Sigmoid colon (tissue), 7 donors: ENCODE measurements around the gene MYO15B. TPM values are rescaled to one million over a fixed set of nuclear protein-coding genes. Genes with fewer than 3 reads are reported as not detected.
A peak's percentile ranks its signal among the peaks of the same experiment; 100 is the strongest.

Experiments used
- DNase-seq: peaks from one replicate; pipeline ENCODE4 v3.0.0-alpha.2; 2019
- H3K27ac ChIP-seq, 4 donors: fragments of 200-600 bp; sonication (generic); one replicate each; pipeline ENCODE4 v1.5.1; 2016 to 2019; ENCODE audit warnings: mild to moderate bottlenecking in 1 of 4
- H3K27me3 ChIP-seq, 3 donors: fragments of 200-600 bp; sonication (generic); one replicate each; pipeline ENCODE4 v1.5.1; 2019; ENCODE audit warnings: mild to moderate bottlenecking in 1 of 3
- H3K36me3 ChIP-seq, 4 donors: fragments of 200-600 bp; sonication (generic); one replicate each; pipeline ENCODE4 v1.5.1; 2016 to 2019
- H3K4me1 ChIP-seq, 4 donors: fragments of 200-600 bp; sonication (generic); one replicate each; pipeline ENCODE4 v1.5.1; 2017 to 2019
- H3K4me3 ChIP-seq, 4 donors: fragments of 200-600 bp; sonication (generic); one replicate each; pipeline ENCODE4 v1.5.1; 2017 to 2019; ENCODE audit warnings: mild to moderate bottlenecking in 2 of 4, moderate library complexity in 1 of 4
- H3K9me3 ChIP-seq, 4 donors: fragments of 200-600 bp in 3 of 4; sonication (generic) in 3 of 4; one replicate each; pipeline versions ENCODE4 v1.5.1 to v1.6.1; 2013 to 2019
- EP300 ChIP-seq, 4 donors: sonication (generic); formaldehyde crosslinking; IDR thresholded peaks; one replicate each; pipeline ENCODE4 v1.6.1; 2017; ENCODE audit warnings: antibody characterized with exemption in 4 of 4
- POLR2A ChIP-seq, 2 donors: fragments of 450-650 bp; IDR thresholded peaks; one replicate each; pipeline ENCODE4 v1.6.1; 2016; ENCODE audit warnings: antibody characterized with exemption in 2 of 2, mild to moderate bottlenecking in 2 of 2, moderate library complexity in 2 of 2
- POLR2AphosphoS5 ChIP-seq, 4 donors: sonication (generic); formaldehyde crosslinking; IDR thresholded peaks; one replicate each; pipeline ENCODE4 v1.6.1; 2017; ENCODE audit warnings: antibody characterized with exemption in 4 of 4
- WGBS, 2 donors: extraction: QIAGEN DNeasy Blood & Tissue Kit; methylation state at CpG; one replicate each; pipeline ENCODE4 v1.1.7; 2013; 5-methylcytosine and 5-hydroxymethylcytosine counted together
- intact Hi-C: fragments of 100-400 bp; cut with DNase I; formaldehyde crosslinking; loops from one replicate; pipeline ENCODE4 v1.15.1; 2023
- polyA plus RNA-seq, 3 donors: library from polyadenylated mRNA; stranded (reverse); fragments of 200-250 nt; gene quantifications; one replicate each; pipeline ENCODE4 v1.2.3, GENCODE V29; 2013
- total RNA-seq, 4 donors: library from RNA; depleted of rRNA; stranded (reverse); fragments of >200 nt; gene quantifications; one replicate each; pipeline ENCODE4 v1.1.0, GENCODE V29; 2016
- TF ChIP-seq, protein P1 (sequence below), 4 experiments: fragments of 450-650 bp in 3 of 4; fragments of 200-600 bp in 1 of 4; IDR thresholded peaks; one replicate each; pipeline ENCODE4 v1.5.1; 2016 to 2019; ENCODE audit warnings: antibody characterized with exemption in 4 of 4, mild to moderate bottlenecking in 3 of 4, moderate library complexity in 2 of 4
- donor health status: healthy with polysubstance abuse.
- donor health status: Bipolar disorder and iron deficiency.
- donor health status: healthy.

MYO15B gene
- total and polyA plus RNA-seq, 7 donors: 33.1 to 460 (median 117) TPM

DNA sequence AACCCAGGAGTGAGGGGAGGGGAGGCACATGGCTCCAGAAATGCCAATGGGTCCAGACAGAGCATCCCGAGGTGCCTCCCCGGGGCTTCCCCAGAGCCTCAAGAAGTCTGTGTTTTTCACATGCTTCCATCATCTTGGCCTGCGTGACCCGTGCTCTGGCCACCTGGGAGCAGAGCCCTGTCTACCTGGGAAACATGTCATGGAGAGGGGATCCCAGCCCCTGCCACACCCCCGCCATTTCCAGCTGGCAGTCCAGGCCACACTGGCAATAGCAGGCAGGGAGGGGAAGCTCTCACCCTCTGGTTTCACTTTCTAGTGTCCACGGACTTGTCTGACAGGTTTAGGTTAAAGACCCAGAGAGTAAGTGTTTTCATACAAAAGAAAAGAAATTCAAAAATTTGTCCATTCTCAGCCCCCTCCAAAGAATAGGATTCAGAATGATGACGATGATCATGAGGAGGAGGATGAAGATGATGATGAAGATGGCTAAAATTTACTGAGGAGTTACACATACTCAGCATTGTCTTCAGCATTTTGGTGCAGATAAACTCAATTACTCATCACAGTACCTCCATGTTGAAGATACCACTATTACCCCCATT is 54.7 kb downstream of the MYO15B start:
- no peaks in the 10 kb centered on the region for H3K27me3 ChIP-seq
- 33 to 74% methylated on average over 7 of the region's 7 CpGs for WGBS, 2 donors
- no peak for TF ChIP-seq EP300 (IDR thresholded peaks at IDR 0.05)
- no peak for TF ChIP-seq POLR2A (IDR thresholded peaks at IDR 0.05)
- no peak for TF ChIP-seq POLR2AphosphoS5 (IDR thresholded peaks at IDR 0.05)
- TF ChIP-seq, protein P1, sequence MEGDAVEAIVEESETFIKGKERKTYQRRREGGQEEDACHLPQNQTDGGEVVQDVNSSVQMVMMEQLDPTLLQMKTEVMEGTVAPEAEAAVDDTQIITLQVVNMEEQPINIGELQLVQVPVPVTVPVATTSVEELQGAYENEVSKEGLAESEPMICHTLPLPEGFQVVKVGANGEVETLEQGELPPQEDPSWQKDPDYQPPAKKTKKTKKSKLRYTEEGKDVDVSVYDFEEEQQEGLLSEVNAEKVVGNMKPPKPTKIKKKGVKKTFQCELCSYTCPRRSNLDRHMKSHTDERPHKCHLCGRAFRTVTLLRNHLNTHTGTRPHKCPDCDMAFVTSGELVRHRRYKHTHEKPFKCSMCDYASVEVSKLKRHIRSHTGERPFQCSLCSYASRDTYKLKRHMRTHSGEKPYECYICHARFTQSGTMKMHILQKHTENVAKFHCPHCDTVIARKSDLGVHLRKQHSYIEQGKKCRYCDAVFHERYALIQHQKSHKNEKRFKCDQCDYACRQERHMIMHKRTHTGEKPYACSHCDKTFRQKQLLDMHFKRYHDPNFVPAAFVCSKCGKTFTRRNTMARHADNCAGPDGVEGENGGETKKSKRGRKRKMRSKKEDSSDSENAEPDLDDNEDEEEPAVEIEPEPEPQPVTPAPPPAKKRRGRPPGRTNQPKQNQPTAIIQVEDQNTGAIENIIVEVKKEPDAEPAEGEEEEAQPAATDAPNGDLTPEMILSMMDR (IDR thresholded peaks at IDR 0.05): no peak
- intact Hi-C loops: no loop called here
- no peaks in the 10 kb centered on the region for H3K9me3 ChIP-seq
- no peak overlapping the region for H3K27ac ChIP-seq
- no peak for DNase-seq
- no peak overlapping the region for H3K4me3 ChIP-seq
- H3K4me1 ChIP-seq: peaks cover 0 to 4% (median 0%) of the 10 kb centered on the region in 4 donors
- peaks cover 0 to 23% (median 0%) of the 10 kb centered on the region in 4 donors for H3K36me3 ChIP-seq

DNA sequence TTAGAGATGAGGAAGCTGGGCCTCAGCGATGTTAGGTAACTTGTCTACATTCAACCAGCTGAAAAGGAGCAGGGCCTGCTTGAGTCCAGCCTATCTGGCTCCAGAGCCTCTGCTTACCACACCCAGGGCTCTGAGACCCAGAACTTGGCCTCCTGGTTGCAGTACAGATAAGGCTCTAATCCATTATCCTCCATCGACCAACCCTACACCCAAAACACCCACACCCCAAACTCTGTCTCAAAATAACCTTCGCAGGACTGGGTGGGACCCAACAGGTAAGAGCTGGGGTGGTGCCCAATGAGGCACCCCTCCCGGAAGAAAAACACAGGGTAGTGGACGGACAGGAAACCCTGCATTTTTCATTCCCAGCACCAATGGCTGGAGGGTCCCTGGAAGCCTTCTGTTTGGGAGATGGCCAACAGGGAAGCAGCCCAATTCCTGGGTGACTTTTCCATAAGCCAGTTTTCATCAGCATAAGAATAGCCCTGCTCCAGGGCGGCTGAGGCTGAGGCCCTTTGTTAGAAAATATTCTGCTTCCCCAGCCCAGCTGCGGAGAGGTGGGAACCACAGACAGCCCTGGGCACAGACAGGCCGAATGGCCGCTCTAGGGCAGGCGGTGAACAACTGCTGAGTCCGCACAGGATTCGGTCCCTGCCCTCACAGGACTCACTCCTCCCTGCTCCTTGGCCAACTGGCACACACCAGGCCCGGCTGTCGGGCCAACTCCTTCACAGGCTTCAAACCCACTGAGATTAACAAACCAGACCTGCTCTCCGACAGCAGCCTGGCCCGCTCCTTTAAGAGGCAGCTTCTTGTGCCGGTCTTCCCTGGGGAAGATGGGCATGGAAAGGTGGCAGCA is 55.4 kb downstream of the MYO15B start:
- Histone ChIP-seq H3K9me3 (no peaks in the 10 kb centered on the region), H3K27ac (no peak overlapping the region), H3K4me3 (no peak overlapping the region), H3K27me3 (no peaks in the 10 kb centered on the region), H3K36me3 (peaks cover 0 to 26% (median 0%) of the 10 kb centered on the region in 4 donors), H3K4me1 (no peaks in the 10 kb centered on the region)
- intact Hi-C loops: no loop called here
- 74 to 88% methylated on average over 17 of the region's 17 CpGs for WGBS, 2 donors
- TF ChIP-seq POLR2AphosphoS5 (IDR thresholded peaks at IDR 0.05): no peak
- TF ChIP-seq POLR2A (IDR thresholded peaks at IDR 0.05): no peak
- TF ChIP-seq, protein P1 (IDR thresholded peaks at IDR 0.05): no peak
- no peak for TF ChIP-seq EP300 (IDR thresholded peaks at IDR 0.05)
- DNase-seq: no peak

DNA sequence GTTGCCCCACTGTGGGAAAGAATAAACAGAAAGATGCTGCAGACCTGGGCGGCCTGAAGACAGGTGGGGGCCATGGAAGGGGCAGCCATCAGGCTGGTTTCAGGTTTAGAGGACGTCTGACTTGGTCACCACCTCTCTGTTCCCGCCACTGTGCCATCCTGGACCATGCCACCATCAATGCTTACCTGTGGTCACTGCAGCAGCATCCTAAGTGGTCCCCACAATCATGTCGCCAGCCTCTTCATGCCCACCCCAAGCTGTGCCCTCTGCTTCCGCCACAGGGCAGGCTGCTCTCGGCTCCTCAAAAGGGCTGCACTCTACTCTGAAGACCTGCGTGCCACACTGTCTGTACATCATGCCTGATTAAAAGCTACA is 56.0 kb downstream of the MYO15B start:
- no peaks in the 10 kb centered on the region for H3K4me1 ChIP-seq
- WGBS, 2 donors: 94% methylated on average over 7 of the region's 7 CpGs
- no peak overlapping the region for H3K4me3 ChIP-seq
- H3K27ac ChIP-seq: no peak overlapping the region
- DNase-seq: no peak
- H3K36me3 ChIP-seq: peaks cover 0 to 22% (median 0%) of the 10 kb centered on the region in 4 donors
- no peak for TF ChIP-seq EP300 (IDR thresholded peaks at IDR 0.05)
- TF ChIP-seq POLR2AphosphoS5 (IDR thresholded peaks at IDR 0.05): no peak
- TF ChIP-seq POLR2A (IDR thresholded peaks at IDR 0.05): no peak
- TF ChIP-seq, protein P1 (IDR thresholded peaks at IDR 0.05): no peak
- no peaks in the 10 kb centered on the region for H3K27me3 ChIP-seq
- no peaks in the 10 kb centered on the region for H3K9me3 ChIP-seq
- intact Hi-C loops: no loop called here

DNA sequence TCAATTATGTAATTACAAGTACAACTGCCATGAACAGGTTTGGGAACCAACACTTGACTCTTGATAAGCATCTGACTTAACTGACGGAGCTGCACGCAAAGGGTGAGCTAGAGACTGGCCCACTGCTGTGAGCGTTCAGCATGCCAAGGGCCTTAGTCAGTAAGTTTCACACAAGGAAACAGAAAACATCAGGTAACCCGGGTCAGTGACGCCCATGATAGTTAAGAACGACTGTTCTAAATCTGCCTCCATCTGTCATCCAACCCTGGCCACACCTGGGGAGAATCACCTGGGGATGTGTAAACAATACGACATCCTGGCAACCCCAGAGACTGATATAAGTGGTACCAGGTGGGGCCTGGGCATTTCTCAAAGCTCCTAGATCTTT is 57.9 kb downstream of the MYO15B start:
- no peak overlapping the region for H3K4me3 ChIP-seq
- H3K27ac ChIP-seq: peak overlapping the region in 1 of 4 donors; percentile 11
- H3K27me3 ChIP-seq: no peaks in the 10 kb centered on the region
- TF ChIP-seq, protein P1 (IDR thresholded peaks at IDR 0.05): no peak
- TF ChIP-seq POLR2AphosphoS5 (IDR thresholded peaks at IDR 0.05): no peak
- TF ChIP-seq EP300 (IDR thresholded peaks at IDR 0.05): no peak
- no peak for TF ChIP-seq POLR2A (IDR thresholded peaks at IDR 0.05)
- DNase-seq: peak; percentile 37
- WGBS, 2 donors: 21 to 65% methylated on average over 7 of the region's 7 CpGs
- H3K9me3 ChIP-seq: no peaks in the 10 kb centered on the region
- intact Hi-C loops: no loop called here
- H3K36me3 ChIP-seq: peaks cover 0 to 39% (median under 1%) of the 10 kb centered on the region in 4 donors
- no peaks in the 10 kb centered on the region for H3K4me1 ChIP-seq
